ENCODE results near the gene CALU.

- TF ChIP-seq POLR2AphosphoS5 (IDR thresholded peaks at IDR 0.05; ENCODE audit: borderline replicate concordance, low read depth, low read length) (no peak), EZH2 (IDR thresholded peaks at IDR 0.05) (no peak)
These were observed 38.3 kb downstream of the CALU start for GRCh38 chr7:128777156-128778123.

Measured in SK-N-MC (cell line).